Sigmoid colon (tissue), 4 donors: Measurements from ENCODE around the gene MAMDC2.

Experiments
- CTCF ChIP-seq, 4 experiments: fragments of 450-650 bp in 3 of 4; fragments of 200-600 bp in 1 of 4; IDR thresholded peaks; one replicate each; pipeline ENCODE4 v1.5.1; 2016 to 2019; ENCODE audit warnings: antibody characterized with exemption in 4 of 4, mild to moderate bottlenecking in 3 of 4, moderate library complexity in 2 of 4
- POLR2A ChIP-seq, 2 donors: fragments of 450-650 bp; IDR thresholded peaks; one replicate each; pipeline ENCODE4 v1.6.1; 2016; ENCODE audit warnings: antibody characterized with exemption in 2 of 2, mild to moderate bottlenecking in 2 of 2, moderate library complexity in 2 of 2
- POLR2AphosphoS5 ChIP-seq, 4 donors: sonication (generic); formaldehyde crosslinking; IDR thresholded peaks; one replicate each; pipeline ENCODE4 v1.6.1; 2017; ENCODE audit warnings: antibody characterized with exemption in 4 of 4

GRCh38 chr9:70091572-70091971 is 47.9 kb downstream of the MAMDC2 start:
- no peak for TF ChIP-seq CTCF (IDR thresholded peaks at IDR 0.05)
- no peak for TF ChIP-seq POLR2AphosphoS5 (IDR thresholded peaks at IDR 0.05)
- TF ChIP-seq POLR2A (IDR thresholded peaks at IDR 0.05): no peak
